Gastrocnemius medialis (tissue), 4 donors: ENCODE measurements around the gene NAA16. TPM values are rescaled to one million over a fixed set of nuclear protein-coding genes. Genes with fewer than 3 reads are reported as not detected.
"Not testable (repeated sequence)": the region's sequence is repeated elsewhere in the genome, so short reads cannot be mapped to it uniquely, and the experiment has no call there.

ENCODE experiments used
- ATAC-seq, 2 donors: fragments of 150-250 bp; one replicate each; pipeline ENCODE4 v1.9.1; 2016
- DNase-seq, 2 donors: peaks; one replicate each; pipeline ENCODE4 v3.0.0-alpha.2; 2019
- H3K27ac ChIP-seq, 4 donors: fragments of 200-600 bp; sonication (generic); 1 replicate in 1 of 4; 2 replicates in 3 of 4; pipeline ENCODE4 v1.5.1; 2016 to 2018; ENCODE audit warnings: mild to moderate bottlenecking in 2 of 4, moderate library complexity in 1 of 4
- H3K27me3 ChIP-seq, 3 donors: fragments of 200-600 bp; sonication (generic) in 2 of 3; 1 replicate in 1 of 3; 2 replicates in 2 of 3; pipeline versions ENCODE4 v1.5.1 to v1.6.0; 2016 to 2019; ENCODE audit warnings: mild to moderate bottlenecking in 1 of 3, moderate library complexity in 1 of 3
- H3K36me3 ChIP-seq, 2 donors: fragments of 200-600 bp; sonication (generic) in 1 of 2; one replicate each; pipeline ENCODE4 v1.5.1; 2017 to 2018
- H3K4me1 ChIP-seq, 2 donors: fragments of 200-600 bp; sonication (generic) in 1 of 2; one replicate each; pipeline ENCODE4 v1.5.1; 2016 to 2017; ENCODE audit warnings: mild to moderate bottlenecking in 2 of 2
- H3K4me3 ChIP-seq, 4 donors: fragments of 200-600 bp; sonication (generic) in 3 of 4; 1 replicate in 1 of 4; 2 replicates in 3 of 4; pipeline ENCODE4 v1.5.1; 2016 to 2019; ENCODE audit warnings: mild to moderate bottlenecking in 2 of 4
- H3K9me3 ChIP-seq, 3 donors: fragments of 200-600 bp; sonication (generic) in 2 of 3; 1 replicate in 1 of 3; 2 replicates in 2 of 3; pipeline ENCODE4 v1.5.1; 2016 to 2019
- CTCF ChIP-seq, 5 experiments: fragments of 450-650 bp in 3 of 5; fragments of 200-600 bp in 2 of 5; sonication (generic) in 2 of 5; IDR thresholded peaks in 4 of 5; conservative IDR thresholded peaks in 1 of 5; 1 replicate in 4 of 5; 2 replicates in 1 of 5; pipeline ENCODE4 v1.5.1; 2016 to 2019; ENCODE audit warnings: antibody characterized with exemption in 5 of 5, mild to moderate bottlenecking in 3 of 5, moderate library complexity in 3 of 5
- POLR2A ChIP-seq, 2 donors: fragments of 450-650 bp; IDR thresholded peaks; one replicate each; pipeline ENCODE4 v1.6.1; 2017; ENCODE audit warnings: antibody characterized with exemption in 2 of 2, mild to moderate bottlenecking in 2 of 2, moderate library complexity in 2 of 2
- in situ Hi-C, 4 donors: fragments of 200-750 bp; cut with MboI; loops; one replicate each; pipeline versions ENCODE4 v1.15.0 to v1.8.0; 2017; ENCODE audit warnings: low sequenced_read_pairs in 4 of 4
- intact Hi-C: fragments of 100-400 bp; cut with DNase I; formaldehyde crosslinking; loops from one replicate; pipeline ENCODE4 v1.15.1; 2023; ENCODE audit warnings: low total_unique reads
- total RNA-seq, 4 donors: library from RNA; depleted of rRNA; stranded (reverse); fragments of >200 nt; gene quantifications; one replicate each; pipeline versions ENCODE4 v1.1.0 to v1.2.3, GENCODE V29; 2016

Gene NAA16
- total RNA-seq, 4 donors from 2014 or later, result 8.2 to 30.5 (median 11.6) TPM

DNA sequence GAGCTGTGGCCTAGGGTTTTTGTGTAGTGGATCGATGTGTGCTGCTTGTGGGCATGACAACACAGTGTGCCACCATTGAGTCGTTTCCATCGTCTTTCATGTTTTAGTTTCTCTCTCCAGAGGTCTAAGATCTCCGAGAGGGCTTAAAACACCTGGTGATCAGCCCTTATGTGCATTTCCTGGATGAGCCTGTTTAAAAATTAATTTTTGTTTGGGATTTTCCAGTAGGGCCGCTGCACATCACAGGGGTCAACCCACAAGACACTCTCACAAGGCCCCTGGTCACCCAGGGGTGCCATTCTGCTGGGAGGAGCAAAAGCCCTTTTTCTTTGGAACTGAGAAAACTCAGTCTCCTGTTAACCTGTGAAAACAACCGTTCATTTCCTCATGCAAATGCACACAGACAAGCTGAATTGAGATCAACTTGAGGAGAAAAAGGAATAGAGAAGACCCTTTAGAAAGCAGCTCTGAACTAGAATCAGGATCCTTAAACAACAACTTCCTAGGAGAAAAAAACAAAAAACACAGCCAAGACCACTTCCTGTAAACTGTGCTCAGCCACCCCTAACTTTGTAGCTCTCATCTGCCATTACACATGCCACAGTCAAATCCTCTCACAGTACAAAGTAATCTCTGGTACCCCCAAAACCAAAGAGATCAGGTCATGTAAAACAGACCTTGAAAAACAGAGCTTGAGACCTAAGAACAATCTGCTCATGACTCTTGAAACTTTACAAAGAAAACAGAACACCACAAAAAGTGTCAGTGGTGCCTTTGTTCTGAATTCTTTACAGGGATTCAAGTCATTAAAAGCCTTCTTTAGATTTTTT, 39.4 kb upstream of the NAA16 start:
- in situ Hi-C loops (no loop called here), intact Hi-C loops (no loop called here)
- no peak for ATAC-seq
- no peaks in the 10 kb centered on the region for H3K4me1 ChIP-seq
- DNase-seq, result no peak
- H3K4me3 ChIP-seq, result no peak overlapping the region
- H3K36me3 ChIP-seq, result no peaks in the 10 kb centered on the region
- no peaks in the 10 kb centered on the region for H3K27me3 ChIP-seq
- TF ChIP-seq POLR2A (IDR thresholded peaks at IDR 0.05), result no peak
- TF ChIP-seq CTCF (IDR thresholded peaks at IDR 0.05 in 4 of 5, conservative IDR thresholded peaks at IDR 0.05 in 1 of 5), result no peak
- no peak overlapping the region for H3K27ac ChIP-seq
- no peaks in the 10 kb centered on the region for H3K9me3 ChIP-seq

- in situ Hi-C loops, result no loop called here
- no peak for DNase-seq
- no peaks in the 10 kb centered on the region for H3K36me3 ChIP-seq
- ATAC-seq, result no peak
- intact Hi-C loops, result no loop called here
- H3K27me3 ChIP-seq, result no peaks in the 10 kb centered on the region
- H3K4me1 ChIP-seq, result no peaks in the 10 kb centered on the region
- TF ChIP-seq CTCF (IDR thresholded peaks at IDR 0.05 in 4 of 5, conservative IDR thresholded peaks at IDR 0.05 in 1 of 5), result no peak
- TF ChIP-seq POLR2A (IDR thresholded peaks at IDR 0.05), result no peak
- no peak overlapping the region for H3K27ac ChIP-seq
- H3K9me3 ChIP-seq, result no peaks in the 10 kb centered on the region
- H3K4me3 ChIP-seq, result no peak overlapping the region
Measured at GRCh38 chr13:41273831-41274441, 37.1 kb upstream of the NAA16 start.

- intact Hi-C loops (no loop called here), in situ Hi-C loops (no loop called here)
- H3K4me3 ChIP-seq, result no peak overlapping the region
- no peak overlapping the region for H3K27ac ChIP-seq
- ATAC-seq, result no peak
- TF ChIP-seq POLR2A (IDR thresholded peaks at IDR 0.05), result no peak
- no peak for TF ChIP-seq CTCF (IDR thresholded peaks at IDR 0.05 in 4 of 5, conservative IDR thresholded peaks at IDR 0.05 in 1 of 5)
- H3K36me3 ChIP-seq, result no peaks in the 10 kb centered on the region
- H3K4me1 ChIP-seq, result no peaks in the 10 kb centered on the region
- H3K27me3 ChIP-seq, result no peaks in the 10 kb centered on the region
- no peaks in the 10 kb centered on the region for H3K9me3 ChIP-seq
- no peak for DNase-seq
Measured at GRCh38 chr13:41274881-41275280, 36.2 kb upstream of the NAA16 start.

DNA sequence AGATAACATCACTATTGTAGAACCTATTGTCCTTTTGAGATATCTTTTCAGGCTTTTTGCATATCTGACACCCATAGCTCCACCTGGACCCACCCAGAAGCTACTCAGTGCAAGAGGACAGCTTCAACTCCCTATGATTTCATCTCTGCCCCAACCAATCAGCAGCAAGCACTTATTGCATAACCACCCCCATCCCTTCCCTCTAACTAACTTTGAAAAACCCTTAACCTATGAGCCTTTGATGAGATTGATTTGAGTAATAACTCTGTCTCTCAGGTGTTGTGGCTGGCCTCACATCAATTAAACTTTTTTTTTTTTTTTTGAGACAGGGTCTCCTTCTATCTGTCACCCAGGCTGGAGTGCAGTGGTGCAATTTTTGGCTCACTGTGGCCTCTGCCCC, 34.2 kb upstream of the NAA16 start:
- Histone ChIP-seq H3K4me1 (no peaks in the 10 kb centered on the region), H3K4me3 (no peak overlapping the region), H3K9me3 (no peaks in the 10 kb centered on the region), H3K36me3 (no peaks in the 10 kb centered on the region), H3K27ac (no peak overlapping the region), H3K27me3 (no peaks in the 10 kb centered on the region)
- in situ Hi-C loops (no loop called here), intact Hi-C loops (no loop called here)
- TF ChIP-seq POLR2A (IDR thresholded peaks at IDR 0.05) (no peak), CTCF (IDR thresholded peaks at IDR 0.05 in 4 of 5, conservative IDR thresholded peaks at IDR 0.05 in 1 of 5) (no peak)
- DNase-seq (no peak), ATAC-seq (no peak)

DNA sequence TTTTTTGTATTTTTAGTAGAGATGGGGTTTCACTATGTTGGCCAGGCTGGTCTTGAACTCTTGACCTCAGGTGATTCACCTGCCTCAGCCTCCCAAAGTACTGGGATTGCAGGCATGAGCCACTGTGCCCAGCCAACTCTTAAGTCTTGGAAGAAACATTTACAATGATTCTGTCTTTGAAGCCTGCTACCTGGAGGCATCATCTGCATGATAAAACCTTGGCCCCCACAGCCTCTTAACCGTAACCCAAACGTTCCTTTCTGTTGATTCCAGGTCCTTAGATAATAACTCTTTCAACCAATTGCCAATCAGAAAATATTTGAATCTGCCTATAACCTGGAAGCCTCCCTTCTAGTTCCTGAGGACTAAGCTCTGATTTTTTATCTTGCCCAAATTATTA, 31.9 kb upstream of the NAA16 start:
- in situ Hi-C loops, H3K36me3 ChIP-seq, ATAC-seq, H3K4me1 ChIP-seq, intact Hi-C loops, H3K9me3 ChIP-seq, DNase-seq, H3K27ac ChIP-seq, H3K27me3 ChIP-seq, H3K4me3 ChIP-seq: not testable (repeated sequence)
